Loucy (cell line): ENCODE results near the gene UNC13B.

Experiments used
- EZH2phosphoT487 ChIP-seq: fragments of 200-600 bp; IDR thresholded peaks from 2 replicates; pipeline ENCODE4 v1.6.1; 2018; ENCODE audit warnings: antibody characterized with exemption, mild to moderate bottlenecking, moderate library complexity, borderline replicate concordance
- TF ChIP-seq, protein P1 (sequence below): fragments of 200-600 bp; sonication (generic); conservative IDR thresholded peaks from 2 replicates; pipeline ENCODE4 v1.5.1; 2014; ENCODE audit warnings: mild to moderate bottlenecking, antibody characterized with exemption, low read length

DNA sequence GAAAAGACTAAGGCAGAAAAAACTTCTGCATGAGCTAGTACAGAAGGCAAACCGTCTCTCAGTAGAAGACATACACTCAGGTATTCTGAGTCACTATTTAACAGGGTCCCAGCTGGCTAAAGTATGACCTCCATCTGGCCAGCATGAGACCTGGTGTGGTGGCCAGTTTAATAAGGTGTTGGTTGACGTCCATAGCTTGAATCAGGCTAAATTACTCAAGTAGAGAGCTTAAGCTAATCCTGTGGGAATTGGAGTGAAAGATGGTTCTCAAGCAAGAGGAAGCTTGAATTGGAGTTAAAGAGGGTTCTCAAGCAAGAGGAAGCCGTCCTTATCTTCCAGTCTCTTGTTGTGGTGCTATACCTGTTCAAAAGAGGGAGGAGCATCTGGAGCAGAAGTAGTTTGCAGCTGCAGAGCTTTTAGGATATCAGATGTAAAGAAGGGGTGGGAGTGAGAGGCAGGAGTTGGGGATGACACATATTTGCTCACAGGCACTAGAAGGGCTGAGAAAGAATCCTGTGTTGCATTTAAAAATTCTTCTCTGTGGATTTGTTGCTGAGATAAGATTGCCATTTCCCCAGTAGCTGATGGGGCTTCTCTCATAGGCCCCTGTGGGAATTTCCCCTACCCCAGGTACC, 192.0 kb downstream of the UNC13B start:
- TF ChIP-seq, protein P1, sequence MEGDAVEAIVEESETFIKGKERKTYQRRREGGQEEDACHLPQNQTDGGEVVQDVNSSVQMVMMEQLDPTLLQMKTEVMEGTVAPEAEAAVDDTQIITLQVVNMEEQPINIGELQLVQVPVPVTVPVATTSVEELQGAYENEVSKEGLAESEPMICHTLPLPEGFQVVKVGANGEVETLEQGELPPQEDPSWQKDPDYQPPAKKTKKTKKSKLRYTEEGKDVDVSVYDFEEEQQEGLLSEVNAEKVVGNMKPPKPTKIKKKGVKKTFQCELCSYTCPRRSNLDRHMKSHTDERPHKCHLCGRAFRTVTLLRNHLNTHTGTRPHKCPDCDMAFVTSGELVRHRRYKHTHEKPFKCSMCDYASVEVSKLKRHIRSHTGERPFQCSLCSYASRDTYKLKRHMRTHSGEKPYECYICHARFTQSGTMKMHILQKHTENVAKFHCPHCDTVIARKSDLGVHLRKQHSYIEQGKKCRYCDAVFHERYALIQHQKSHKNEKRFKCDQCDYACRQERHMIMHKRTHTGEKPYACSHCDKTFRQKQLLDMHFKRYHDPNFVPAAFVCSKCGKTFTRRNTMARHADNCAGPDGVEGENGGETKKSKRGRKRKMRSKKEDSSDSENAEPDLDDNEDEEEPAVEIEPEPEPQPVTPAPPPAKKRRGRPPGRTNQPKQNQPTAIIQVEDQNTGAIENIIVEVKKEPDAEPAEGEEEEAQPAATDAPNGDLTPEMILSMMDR, result no peak
- no peak for TF ChIP-seq EZH2phosphoT487
